NCI-H2081 treated with DMSO at 0.1 percent for 48 hours (cell line): ENCODE data around the gene CGB3.
"Not testable (repeated sequence)": the region's sequence is repeated elsewhere in the genome, so short reads cannot be mapped to it uniquely, and the experiment has no call there.

ENCODE experiments used
- DNase-seq: peaks from one replicate; lab custom pipeline; 2025; lab: John Stamatoyannopoulos, UW

Gene CGB3

GRCh38 chr19:49042666-49043065 lies 18.5 kb upstream of the CGB3 start:
- DNase-seq: not testable (repeated sequence)

GRCh38 chr19:49042177-49042576 lies 18.0 kb upstream of the CGB3 start:
- DNase-seq: no peak

GRCh38 chr19:49039736-49040135 lies 15.6 kb upstream of the CGB3 start:
- DNase-seq: not testable (repeated sequence)

GRCh38 chr19:49038557-49039276 lies 14.6 kb upstream of the CGB3 start:
- not testable (repeated sequence) for DNase-seq

- DNase-seq: not testable (repeated sequence)
Measured at GRCh38 chr19:49038111-49038510, 14.0 kb upstream of the CGB3 start.

- DNase-seq: not testable (repeated sequence)
Measured at GRCh38 chr19:49036815-49037214, 12.7 kb upstream of the CGB3 start, which contains the start of gene CGB1. TSS of gene CGB1 (minus strand) at chr19:49036895. CDS start at chr19:49036711, 184 bp downstream.

- DNase-seq: not testable (repeated sequence)
Measured at GRCh38 chr19:49031642-49032301, 7.6 kb upstream of the CGB3 start, which contains the start of gene CGB2. TSS of gene CGB2 (plus strand) at chr19:49031890. CDS start at chr19:49032096, 206 bp downstream.

GRCh38 chr19:49030323-49030722 lies 6.2 kb upstream of the CGB3 start:
- DNase-seq: not testable (repeated sequence)

GRCh38 chr19:49029749-49030148 lies 5.6 kb upstream of the CGB3 start:
- DNase-seq: not testable (repeated sequence)

- DNase-seq: not testable (repeated sequence)
Measured at GRCh38 chr19:49028686-49029085, 4.6 kb upstream of the CGB3 start.

GRCh38 chr19:49025599-49025998 lies 1.5 kb upstream of the CGB3 start:
- not testable (repeated sequence) for DNase-seq

- not testable (repeated sequence) for DNase-seq
Measured at GRCh38 chr19:49025088-49025487, 955 bp upstream of the CGB3 start.

GRCh38 chr19:49022116-49022515 lies 2.0 kb downstream of the CGB3 start:
- no peak for DNase-seq

- DNase-seq: no peak
Measured at GRCh38 chr19:49020931-49021895, 2.9 kb downstream of the CGB3 start.

- no peak for DNase-seq
Measured at GRCh38 chr19:49020342-49020741, 3.8 kb downstream of the CGB3 start.

GRCh38 chr19:49019242-49019932 lies 4.7 kb downstream of the CGB3 start:
- no peak for DNase-seq

GRCh38 chr19:49018388-49019241 lies 5.5 kb downstream of the CGB3 start:
- not testable (repeated sequence) for DNase-seq

GRCh38 chr19:49017666-49018351 lies 6.3 kb downstream of the CGB3 start:
- no peak for DNase-seq

GRCh38 chr19:49017041-49017665 lies 7.0 kb downstream of the CGB3 start, which contains the start of gene LHB:
TSS of gene LHB (minus strand) at chr19:49017091. CDS start at chr19:49017081, 10 bp downstream.
- DNase-seq: no peak
